ENCODE data around the gene SKA2. TPM values are rescaled to one million over a fixed set of nuclear protein-coding genes. Genes with fewer than 3 reads are reported as not detected.

Gene SKA2
- 120 TPM for total RNA-seq

DNA sequence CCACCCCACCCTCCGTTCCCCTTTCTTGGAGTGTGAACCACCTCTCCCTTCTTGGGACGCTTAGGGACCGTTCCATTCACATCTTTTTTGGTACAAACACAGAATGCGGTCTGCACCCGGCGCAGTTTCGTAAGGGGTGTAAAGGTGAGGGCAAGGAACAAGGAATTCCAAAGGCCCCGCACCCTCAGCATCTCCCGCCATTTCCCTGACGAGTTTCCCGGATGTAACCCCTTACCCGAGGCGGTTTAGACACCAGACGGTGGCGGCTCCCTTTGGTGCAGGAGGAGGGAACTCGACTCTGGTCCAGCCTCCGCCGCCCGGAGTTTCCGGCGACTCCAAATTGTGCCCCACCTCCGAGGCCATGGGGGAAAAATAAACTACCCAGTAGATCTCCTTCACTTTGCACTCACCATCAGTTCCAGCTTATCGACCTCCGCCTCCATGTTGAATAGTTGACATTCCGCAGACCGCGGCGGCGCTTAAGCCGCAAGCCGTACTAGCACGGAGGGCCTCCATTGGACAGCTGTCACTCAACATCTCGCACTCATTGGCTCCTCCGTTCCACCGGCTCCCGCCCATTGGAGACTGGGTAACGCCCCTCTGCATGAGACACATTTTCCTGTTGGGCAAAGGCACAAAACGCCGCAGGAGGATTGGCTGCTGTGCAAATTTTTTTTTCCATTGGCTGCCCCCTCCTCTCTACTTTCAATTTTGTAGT, at the start of gene SKA2:
SKA2 (minus strand) TSS at position 466 of the 718 bp plus-strand sequence; CDS start at position 443, 23 bp downstream.

DNA sequence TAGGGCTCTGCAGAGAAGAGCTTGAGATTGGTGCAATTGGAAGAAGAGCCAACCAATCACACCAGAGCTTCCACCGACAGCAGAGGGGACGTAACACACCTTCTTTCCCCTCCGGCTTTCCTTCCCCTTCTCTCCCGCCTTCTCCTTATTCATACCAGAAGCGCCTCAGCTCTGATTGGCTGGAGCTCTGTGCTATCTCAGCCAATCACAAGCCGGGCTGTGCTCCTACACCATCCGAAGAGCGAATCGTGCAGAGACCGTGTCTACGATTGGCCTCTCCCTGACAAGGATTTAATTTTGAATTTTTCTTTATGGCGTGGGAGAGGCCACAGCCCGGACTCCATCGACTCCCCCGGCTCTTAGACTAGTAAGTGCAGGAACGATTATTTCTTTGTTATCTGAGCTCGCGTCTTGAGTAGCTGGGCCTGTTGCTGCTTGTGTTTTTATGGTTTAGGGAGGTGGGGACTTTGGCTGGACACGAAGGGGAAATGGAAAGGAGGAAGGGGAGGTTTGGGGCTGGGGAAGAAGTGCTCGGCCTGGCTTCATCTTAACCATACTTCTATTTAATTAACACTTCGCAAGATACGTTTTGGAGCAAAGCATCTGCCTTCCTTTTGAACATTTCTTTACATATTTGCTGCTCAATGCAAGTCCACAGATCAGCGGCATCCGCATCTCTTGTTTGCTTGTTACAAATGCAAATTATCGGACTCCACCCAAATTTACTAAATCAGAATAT, 622 bp upstream of the SKA2 start, which contains the start of gene PRR11:
PRR11 (plus strand) TSS at position 308 of the 739 bp plus-strand sequence. CDS start 14,007 bp downstream, outside the sequence.

DNA sequence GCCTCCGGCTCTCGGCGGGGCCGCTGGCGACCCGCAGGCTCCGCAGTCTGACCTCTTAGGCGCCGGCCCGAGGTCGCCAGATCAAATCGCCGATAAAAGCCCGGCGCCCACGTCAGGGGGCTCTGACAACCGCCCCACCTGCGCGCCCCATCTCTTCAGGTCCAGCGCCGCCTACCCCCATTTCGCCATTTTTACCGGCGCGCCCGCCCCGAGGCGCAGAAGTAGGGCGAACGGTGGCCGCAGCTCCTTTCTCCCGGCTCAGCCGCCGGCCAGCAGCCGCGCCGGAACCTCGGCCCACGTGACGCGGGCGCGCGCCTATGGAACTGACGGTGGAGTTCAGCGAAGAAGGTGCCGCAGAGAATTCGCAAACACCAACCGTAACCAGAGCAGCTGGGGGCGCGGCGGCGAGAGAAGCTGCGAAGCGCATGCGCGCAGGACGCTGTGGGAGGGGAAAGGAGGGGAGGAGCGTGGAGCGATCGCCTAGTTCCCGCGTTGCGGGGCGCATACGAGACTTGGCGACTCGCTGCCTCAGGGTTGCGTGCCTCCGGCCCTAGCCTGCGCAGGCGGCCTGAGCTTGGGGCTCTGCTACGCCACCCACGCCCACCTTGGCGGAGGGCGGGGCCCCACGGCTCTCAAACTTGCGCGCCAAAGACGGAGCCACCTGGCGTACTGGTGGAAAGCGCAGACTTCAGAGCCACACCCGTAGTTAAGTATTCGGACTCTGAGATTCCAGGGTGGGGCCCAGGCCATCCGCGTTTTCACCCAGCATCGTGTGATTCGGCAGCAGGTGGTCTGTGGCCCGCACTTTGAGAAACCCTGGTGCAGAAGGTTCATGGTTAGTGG, 48.3 kb downstream of the SKA2 start, which contains the start of gene TRIM37:
TRIM37 (minus strand) TSS at position 418 of the 843 bp plus-strand sequence. CDS start 419 bp downstream, outside the sequence.

Other genes starting within 250 kb of the SKA2 start
- 63.7 TPM for gene TRIM37, start 48.3 kb downstream of the SKA2 start, total RNA-seq
- 255 TPM for gene PRR11, start 560 bp upstream of the SKA2 start, total RNA-seq
- 22.5 TPM for gene SMG8, start 54.8 kb upstream of the SKA2 start, total RNA-seq
- 15.1 TPM for gene GDPD1, start 65.3 kb upstream of the SKA2 start, total RNA-seq
- 76.4 TPM for gene YPEL2, start 176.5 kb upstream of the SKA2 start, total RNA-seq